GM21528 (cell line): Measurements from ENCODE around the gene LRIG3.
"Not testable (repeated sequence)": the region's sequence is repeated elsewhere in the genome, so short reads cannot be mapped to it uniquely, and the experiment has no call there.

Experiments used
- ATAC-seq: cut with Tn5 transposase; IDR thresholded peaks from one replicate; pipeline ENCODE4 v1.9.1; 2021; ENCODE audit warnings: mild to moderate bottlenecking, moderate library complexity; ENCODE audit not compliant: unreplicated experiment, low FRiP score

LRIG3 gene

GRCh38 chr12:58920102-58920960, at the start of gene LRIG3:
Gene LRIG3 (minus strand): TSS chr12:58920504. CDS start chr12:58920235, 269 bp downstream.
- ATAC-seq: peak; percentile 91

- ATAC-seq: no peak
These were observed 48.9 kb upstream of the LRIG3 start for GRCh38 chr12:58969237-58969636.

GRCh38 chr12:58967561-58967960, 47.3 kb upstream of the LRIG3 start:
- ATAC-seq: no peak

- ATAC-seq: no peak
These were observed 46.6 kb upstream of the LRIG3 start for GRCh38 chr12:58966939-58967338.

GRCh38 chr12:58965568-58965967, 45.3 kb upstream of the LRIG3 start:
- no peak for ATAC-seq

- ATAC-seq: no peak
These were observed 43.5 kb upstream of the LRIG3 start for GRCh38 chr12:58963844-58964243.

GRCh38 chr12:58961906-58962305, 41.6 kb upstream of the LRIG3 start:
- ATAC-seq: no peak

GRCh38 chr12:58961166-58961565, 40.9 kb upstream of the LRIG3 start:
- no peak for ATAC-seq

GRCh38 chr12:58959639-58960300, 39.5 kb upstream of the LRIG3 start:
- ATAC-seq: no peak

- no peak for ATAC-seq
These were observed 37.0 kb upstream of the LRIG3 start for GRCh38 chr12:58957298-58957697.

GRCh38 chr12:58955849-58956248, 35.5 kb upstream of the LRIG3 start:
- ATAC-seq: no peak

GRCh38 chr12:58954002-58954401, 33.7 kb upstream of the LRIG3 start:
- no peak for ATAC-seq

GRCh38 chr12:58950739-58951100, 30.4 kb upstream of the LRIG3 start:
- ATAC-seq: no peak

- not testable (repeated sequence) for ATAC-seq
These were observed 29.8 kb upstream of the LRIG3 start for GRCh38 chr12:58949954-58950738.

GRCh38 chr12:58943079-58943478, 22.8 kb upstream of the LRIG3 start:
- no peak for ATAC-seq

GRCh38 chr12:58942345-58942744, 22.0 kb upstream of the LRIG3 start:
- ATAC-seq: no peak

- no peak for ATAC-seq
These were observed 19.2 kb upstream of the LRIG3 start for GRCh38 chr12:58939399-58940100.

GRCh38 chr12:58938440-58938839, 18.1 kb upstream of the LRIG3 start:
- no peak for ATAC-seq

GRCh38 chr12:58934528-58934927, 14.2 kb upstream of the LRIG3 start:
- ATAC-seq: no peak

- no peak for ATAC-seq
These were observed 12.7 kb upstream of the LRIG3 start for GRCh38 chr12:58932806-58933681.
